SK-N-SH treated with all-trans-retinoic acid at 6 μM for 48 hours (cell line): ENCODE results near the gene SH3BP1.

Experiments
- GLIS3 ChIP-seq: fragments of 250-450 bp; sonication (Bioruptor Pico); IDR thresholded peaks from 2 replicates; pipeline ENCODE4 v1.5.0; 2020; ENCODE audit warnings: mild to moderate bottlenecking, moderate library complexity
- OSR1 ChIP-seq: fragments of 250-450 bp; sonication (Bioruptor Pico); IDR thresholded peaks from 2 replicates; pipeline ENCODE4 v1.8.0; 2022; ENCODE audit warnings: moderate library complexity, mild to moderate bottlenecking, inconsistent platforms
- RARB ChIP-seq: fragments of 250-450 bp; sonication (Bioruptor Pico); IDR thresholded peaks from 2 replicates; pipeline ENCODE4 v1.8.0; 2021; ENCODE audit warnings: mild to moderate bottlenecking, moderate library complexity
- SNAI2 ChIP-seq: fragments of 250-450 bp; sonication (Bioruptor Pico); IDR thresholded peaks from 2 replicates; pipeline ENCODE4 v1.5.0; 2020; ENCODE audit warnings: mild to moderate bottlenecking, moderate library complexity
- TOX ChIP-seq: fragments of 250-450 bp; sonication (Bioruptor Pico); IDR thresholded peaks from 2 replicates; pipeline ENCODE4 v1.8.0; 2021; ENCODE audit warnings: mild to moderate bottlenecking, moderate library complexity, borderline replicate concordance
- ZFP3 ChIP-seq: fragments of 250-450 bp; sonication (Bioruptor Pico); IDR thresholded peaks from 2 replicates; pipeline ENCODE4 v1.5.0; 2020; ENCODE audit warnings: mild to moderate bottlenecking, moderate library complexity
- ZFP30 ChIP-seq: fragments of 450-650 bp; formaldehyde crosslinking; IDR thresholded peaks from 2 replicates; pipeline ENCODE4 v1.5.0; 2022; ENCODE audit warnings: mild to moderate bottlenecking, moderate library complexity
- TF ChIP-seq, protein P1 (sequence below): fragments of 250-450 bp; sonication (Bioruptor Pico); IDR thresholded peaks from 2 replicates; pipeline ENCODE4 v1.8.0; 2020; ENCODE audit warnings: mild to moderate bottlenecking, moderate library complexity, borderline replicate concordance
- TF ChIP-seq, protein P2 (sequence below): fragments of 250-450 bp; sonication (Bioruptor Pico); IDR thresholded peaks from 2 replicates; pipeline ENCODE4 v1.5.1; 2020; ENCODE audit warnings: low read depth, mild to moderate bottlenecking, moderate library complexity

DNA sequence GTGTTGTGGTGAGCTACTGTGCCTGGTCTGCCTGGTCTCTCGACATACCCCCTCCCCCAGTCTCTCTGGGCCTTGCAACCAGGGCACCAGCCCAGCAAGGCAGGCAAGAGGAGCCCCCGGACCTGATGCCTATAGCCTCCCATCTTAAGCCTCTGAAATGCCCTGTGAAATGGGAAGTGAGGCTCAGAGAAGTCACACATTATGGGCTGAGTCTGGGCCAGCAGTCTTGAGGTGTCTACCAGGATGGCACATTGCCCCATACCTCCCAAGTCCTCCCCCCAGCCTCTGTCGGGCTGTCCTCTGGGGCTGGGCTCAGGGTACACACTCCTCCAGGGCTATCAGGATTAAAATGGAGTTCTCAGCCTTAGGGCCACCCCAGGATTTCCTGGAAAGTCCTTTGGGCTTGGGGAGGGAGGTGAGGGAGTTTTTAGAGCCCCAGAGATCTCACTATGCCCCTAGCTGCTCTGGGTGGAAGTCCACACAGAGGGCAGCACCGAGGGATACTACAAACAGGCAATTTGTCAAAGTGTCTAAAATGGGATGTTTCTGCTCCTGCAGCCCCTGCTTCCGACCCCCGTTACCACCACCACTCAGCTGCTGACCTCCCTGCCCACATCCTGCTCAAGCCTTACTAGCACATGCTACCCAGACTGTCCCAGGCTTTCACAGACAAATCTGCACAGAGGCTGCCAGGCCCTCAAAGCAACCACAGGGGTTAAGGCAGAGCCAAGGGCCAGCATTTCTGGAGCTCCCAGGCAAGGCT lies 3.1 kb upstream of the SH3BP1 start:
- no peak for TF ChIP-seq TOX (CRISPR knock-in tag)
- TF ChIP-seq, protein P1, sequence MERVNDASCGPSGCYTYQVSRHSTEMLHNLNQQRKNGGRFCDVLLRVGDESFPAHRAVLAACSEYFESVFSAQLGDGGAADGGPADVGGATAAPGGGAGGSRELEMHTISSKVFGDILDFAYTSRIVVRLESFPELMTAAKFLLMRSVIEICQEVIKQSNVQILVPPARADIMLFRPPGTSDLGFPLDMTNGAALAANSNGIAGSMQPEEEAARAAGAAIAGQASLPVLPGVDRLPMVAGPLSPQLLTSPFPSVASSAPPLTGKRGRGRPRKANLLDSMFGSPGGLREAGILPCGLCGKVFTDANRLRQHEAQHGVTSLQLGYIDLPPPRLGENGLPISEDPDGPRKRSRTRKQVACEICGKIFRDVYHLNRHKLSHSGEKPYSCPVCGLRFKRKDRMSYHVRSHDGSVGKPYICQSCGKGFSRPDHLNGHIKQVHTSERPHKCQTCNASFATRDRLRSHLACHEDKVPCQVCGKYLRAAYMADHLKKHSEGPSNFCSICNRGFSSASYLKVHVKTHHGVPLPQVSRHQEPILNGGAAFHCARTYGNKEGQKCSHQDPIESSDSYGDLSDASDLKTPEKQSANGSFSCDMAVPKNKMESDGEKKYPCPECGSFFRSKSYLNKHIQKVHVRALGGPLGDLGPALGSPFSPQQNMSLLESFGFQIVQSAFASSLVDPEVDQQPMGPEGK (CRISPR knock-in tag) = no peak
- TF ChIP-seq SNAI2 (CRISPR knock-in tag) = no peak
- TF ChIP-seq, protein P2, sequence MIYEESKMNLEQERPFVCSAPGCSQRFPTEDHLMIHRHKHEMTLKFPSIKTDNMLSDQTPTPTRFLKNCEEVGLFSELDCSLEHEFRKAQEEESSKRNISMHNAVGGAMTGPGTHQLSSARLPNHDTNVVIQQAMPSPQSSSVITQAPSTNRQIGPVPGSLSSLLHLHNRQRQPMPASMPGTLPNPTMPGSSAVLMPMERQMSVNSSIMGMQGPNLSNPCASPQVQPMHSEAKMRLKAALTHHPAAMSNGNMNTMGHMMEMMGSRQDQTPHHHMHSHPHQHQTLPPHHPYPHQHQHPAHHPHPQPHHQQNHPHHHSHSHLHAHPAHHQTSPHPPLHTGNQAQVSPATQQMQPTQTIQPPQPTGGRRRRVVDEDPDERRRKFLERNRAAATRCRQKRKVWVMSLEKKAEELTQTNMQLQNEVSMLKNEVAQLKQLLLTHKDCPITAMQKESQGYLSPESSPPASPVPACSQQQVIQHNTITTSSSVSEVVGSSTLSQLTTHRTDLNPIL = no peak
- no peak for TF ChIP-seq RARB (CRISPR knock-in tag)
- TF ChIP-seq ZFP3 = no peak
- no peak for TF ChIP-seq ZFP30
- no peak for TF ChIP-seq OSR1
- TF ChIP-seq GLIS3 (CRISPR knock-in tag) = no peak
